Measurements from ENCODE around the gene TJAP1. TPM values are rescaled to one million over a fixed set of nuclear protein-coding genes. Genes with fewer than 3 reads are reported as not detected.
"Not testable (repeated sequence)": the region's sequence is repeated elsewhere in the genome, so short reads cannot be mapped to it uniquely, and the experiment has no call there.

Gene TJAP1
- total RNA-seq, 2 donors from 2014 or later = 23.4 to 25.4 TPM

- DNase-seq (ENCODE audit: low spot score) = no peak
- intact Hi-C loops (cut with DNase I) = loop anchor here in 1 of 2 donors (5.0 kb wide), 1 partner anchor 56 kb away; no protein-coding TSS in a partner anchor
Observed at GRCh38 chr6:43451348-43451747, 26.0 kb upstream of the TJAP1 start.

- no peak for DNase-seq (ENCODE audit: low spot score)
- intact Hi-C loops (cut with DNase I) = loop anchor here in 1 of 2 donors (5.0 kb wide), 1 partner anchor 55 kb away; no protein-coding TSS in a partner anchor
Observed at GRCh38 chr6:43451939-43452338, 25.4 kb upstream of the TJAP1 start.

GRCh38 chr6:43452896-43453295, 24.5 kb upstream of the TJAP1 start:
- intact Hi-C loops (cut with DNase I) = loop anchor here in 1 of 2 donors (5.0 kb wide), 1 partner anchor 54 kb away; no protein-coding TSS in a partner anchor
- DNase-seq (ENCODE audit: low spot score) = no peak

DNA sequence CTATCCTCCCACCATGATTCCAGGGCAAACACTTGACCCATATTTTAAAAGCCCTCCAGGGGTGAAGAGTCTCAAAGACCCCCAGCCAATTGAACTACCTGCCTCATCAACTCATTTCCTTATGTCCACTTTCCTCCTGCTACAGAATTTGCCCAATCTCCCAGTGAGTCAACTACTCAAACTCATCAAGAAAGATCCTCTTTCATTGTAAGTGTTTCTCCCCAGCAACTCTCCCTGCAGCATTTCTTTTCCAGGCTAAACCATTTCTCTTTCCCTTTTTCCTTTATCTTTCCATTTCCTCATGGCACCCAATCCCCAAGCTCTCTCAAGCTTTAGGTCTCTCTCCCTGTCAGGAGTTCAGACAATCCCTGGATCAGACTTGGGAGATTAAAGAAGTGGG, 23.5 kb upstream of the TJAP1 start:
- intact Hi-C loops (cut with DNase I) = loop anchor here in 1 of 2 donors (5.0 kb wide), 1 partner anchor 53 kb away; no protein-coding TSS in a partner anchor
- DNase-seq (ENCODE audit: low spot score) = no peak

GRCh38 chr6:43454290-43454695, 23.1 kb upstream of the TJAP1 start:
- DNase-seq (ENCODE audit: low spot score) = no peak
- intact Hi-C loops (cut with DNase I) = loop anchor here in 1 of 2 donors (5.0 kb wide), 1 partner anchor 53 kb away; no protein-coding TSS in a partner anchor

GRCh38 chr6:43454696-43455530, 22.5 kb upstream of the TJAP1 start:
- intact Hi-C loops (cut with DNase I) = loop anchor here (5.0 kb wide), 1 partner anchor 52 kb away; no protein-coding TSS in a partner anchor
- DNase-seq (ENCODE audit: low spot score) = peak; percentile 97

GRCh38 chr6:43455531-43456428, 21.6 kb upstream of the TJAP1 start, which contains the start of gene DLK2:
TSS of gene DLK2 (minus strand) at chr6:43455548. CDS start at chr6:43454825, 723 bp downstream.
- DNase-seq (ENCODE audit: low spot score) = peak; percentile 74
- intact Hi-C loops (cut with DNase I) = loop anchor here in 1 of 2 donors (5.0 kb wide), 1 partner anchor 52 kb away; no protein-coding TSS in a partner anchor

GRCh38 chr6:43457643-43458042, 19.7 kb upstream of the TJAP1 start:
- intact Hi-C loops (cut with DNase I) = loop anchor here in 1 of 2 donors (5.0 kb wide), 1 partner anchor 50 kb away; no protein-coding TSS in a partner anchor
- DNase-seq (ENCODE audit: low spot score) = peak; percentile 11

GRCh38 chr6:43458154-43458553, 19.2 kb upstream of the TJAP1 start:
- intact Hi-C loops (cut with DNase I) = loop anchor here in 1 of 2 donors (5.0 kb wide), 1 partner anchor 49 kb away; no protein-coding TSS in a partner anchor

DNA sequence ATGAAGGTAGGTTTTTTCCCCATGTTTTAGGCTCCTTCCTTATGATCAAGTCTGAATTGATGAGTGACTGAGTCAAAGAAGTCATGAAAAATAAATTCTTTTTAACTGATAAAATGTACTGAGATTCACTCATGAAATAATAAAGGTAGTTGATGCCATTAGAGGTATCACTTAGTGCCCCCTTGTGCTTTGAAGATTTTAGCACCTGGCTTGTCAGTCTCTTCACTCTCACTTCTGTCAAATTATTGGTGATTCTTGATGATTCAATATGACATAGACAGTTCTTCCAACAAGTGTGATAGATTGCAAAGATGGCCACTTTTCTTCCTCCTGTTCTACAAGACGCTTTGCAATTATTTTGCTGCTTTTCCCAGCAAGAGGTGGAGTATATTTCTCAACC, 17.8 kb upstream of the TJAP1 start:
- intact Hi-C loops (cut with DNase I) = loop anchor here in 1 of 2 donors (5.0 kb wide), 1 partner anchor 48 kb away; no protein-coding TSS in a partner anchor
- DNase-seq (ENCODE audit: low spot score) = no peak

More at GRCh38 chr6:43458154-43458553, 19.2 kb upstream of the TJAP1 start:
- DNase-seq (ENCODE audit: low spot score) = not testable (repeated sequence)

DNA sequence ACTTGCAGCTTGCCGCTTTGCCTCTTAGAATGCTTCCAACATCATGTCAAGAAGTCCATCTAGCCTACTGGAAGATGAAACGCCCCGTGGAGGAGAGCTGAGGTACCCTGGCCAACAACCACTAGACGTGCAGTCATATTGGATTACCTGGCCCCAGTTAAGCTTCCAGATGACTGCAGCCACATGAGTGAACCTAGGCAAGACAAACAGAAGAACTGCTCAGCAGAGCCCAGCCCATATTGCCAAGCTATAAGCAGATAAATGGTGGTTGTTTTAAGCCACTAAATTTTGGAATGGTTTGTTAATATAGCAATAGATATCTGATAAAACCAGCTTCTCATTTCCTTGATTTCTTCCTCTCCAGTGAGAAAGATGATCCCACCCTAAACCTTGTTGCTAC, 17.3 kb upstream of the TJAP1 start:
- intact Hi-C loops (cut with DNase I) = no loop called here
- DNase-seq (ENCODE audit: low spot score) = no peak

GRCh38 chr6:43461936-43462335, 15.4 kb upstream of the TJAP1 start:
- DNase-seq (ENCODE audit: low spot score) = no peak
- intact Hi-C loops (cut with DNase I) = no loop called here

DNA sequence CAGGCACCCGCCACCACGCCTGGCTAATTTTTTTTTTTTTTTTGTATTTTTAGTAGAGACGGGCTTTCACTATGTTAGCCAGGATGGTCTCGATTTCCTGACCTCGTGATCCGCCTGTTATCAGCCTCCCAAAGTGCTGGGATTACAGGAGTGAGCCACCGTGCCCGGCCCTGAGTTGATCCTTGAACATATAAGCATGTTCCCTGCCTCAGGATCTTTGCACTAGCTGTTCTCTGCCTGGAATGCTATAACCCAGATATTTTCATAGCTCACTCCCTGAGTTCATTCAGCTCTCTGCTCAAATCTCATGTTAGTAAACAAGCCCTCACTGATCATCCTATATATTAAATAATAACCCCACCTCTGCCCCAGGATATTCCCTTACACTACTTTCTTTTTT, 13.0 kb upstream of the TJAP1 start:
- intact Hi-C loops (cut with DNase I) = no loop called here
- DNase-seq (ENCODE audit: low spot score) = no peak

DNA sequence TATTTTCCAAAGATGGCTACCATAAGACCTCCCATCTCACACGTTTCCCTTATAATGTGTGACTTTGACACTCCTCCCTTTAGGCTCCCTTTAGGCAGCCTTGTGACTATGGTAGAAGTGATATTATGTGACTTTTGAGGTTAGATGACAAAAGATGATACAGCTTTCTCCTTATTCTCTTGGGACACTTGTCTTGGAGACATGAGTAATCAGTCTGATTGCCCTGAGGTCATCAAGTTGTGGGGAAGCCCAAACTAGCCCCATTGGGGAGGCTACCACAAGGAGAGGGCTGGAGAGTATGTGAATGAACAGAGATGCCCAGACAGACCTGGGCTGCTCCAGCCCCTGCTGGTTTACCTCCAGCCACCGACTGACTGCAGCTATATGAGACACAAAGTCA, 11.4 kb upstream of the TJAP1 start:
- intact Hi-C loops (cut with DNase I) = no loop called here
- DNase-seq (ENCODE audit: low spot score) = no peak

- intact Hi-C loops (cut with DNase I); DNase-seq (ENCODE audit: low spot score): not testable (repeated sequence)
Observed at GRCh38 chr6:43467265-43467664, 10.1 kb upstream of the TJAP1 start.

GRCh38 chr6:43467752-43468151, 9.6 kb upstream of the TJAP1 start:
- no peak for DNase-seq (ENCODE audit: low spot score)
- intact Hi-C loops (cut with DNase I) = no loop called here

DNA sequence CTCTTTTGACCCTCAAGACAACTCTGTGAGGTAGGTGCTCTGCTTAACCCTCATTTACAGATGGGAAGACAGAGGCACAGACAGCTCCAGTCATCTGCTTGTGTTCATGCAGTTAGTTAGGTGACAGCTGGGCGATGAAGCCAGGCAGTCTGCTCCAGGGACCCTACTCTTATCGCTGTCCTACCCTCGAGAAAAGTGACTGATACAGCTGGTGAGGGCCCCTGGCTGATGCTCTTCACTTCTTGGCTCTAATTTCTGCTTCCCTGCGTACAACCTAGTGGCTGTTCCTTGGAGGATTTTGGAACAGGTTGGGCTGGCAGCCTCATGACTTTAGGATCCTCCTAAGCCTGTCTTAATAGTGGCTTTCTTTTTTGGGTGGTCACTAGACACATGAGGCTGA, 9.1 kb upstream of the TJAP1 start:
- DNase-seq (ENCODE audit: low spot score) = no peak
- intact Hi-C loops (cut with DNase I) = no loop called here

DNA sequence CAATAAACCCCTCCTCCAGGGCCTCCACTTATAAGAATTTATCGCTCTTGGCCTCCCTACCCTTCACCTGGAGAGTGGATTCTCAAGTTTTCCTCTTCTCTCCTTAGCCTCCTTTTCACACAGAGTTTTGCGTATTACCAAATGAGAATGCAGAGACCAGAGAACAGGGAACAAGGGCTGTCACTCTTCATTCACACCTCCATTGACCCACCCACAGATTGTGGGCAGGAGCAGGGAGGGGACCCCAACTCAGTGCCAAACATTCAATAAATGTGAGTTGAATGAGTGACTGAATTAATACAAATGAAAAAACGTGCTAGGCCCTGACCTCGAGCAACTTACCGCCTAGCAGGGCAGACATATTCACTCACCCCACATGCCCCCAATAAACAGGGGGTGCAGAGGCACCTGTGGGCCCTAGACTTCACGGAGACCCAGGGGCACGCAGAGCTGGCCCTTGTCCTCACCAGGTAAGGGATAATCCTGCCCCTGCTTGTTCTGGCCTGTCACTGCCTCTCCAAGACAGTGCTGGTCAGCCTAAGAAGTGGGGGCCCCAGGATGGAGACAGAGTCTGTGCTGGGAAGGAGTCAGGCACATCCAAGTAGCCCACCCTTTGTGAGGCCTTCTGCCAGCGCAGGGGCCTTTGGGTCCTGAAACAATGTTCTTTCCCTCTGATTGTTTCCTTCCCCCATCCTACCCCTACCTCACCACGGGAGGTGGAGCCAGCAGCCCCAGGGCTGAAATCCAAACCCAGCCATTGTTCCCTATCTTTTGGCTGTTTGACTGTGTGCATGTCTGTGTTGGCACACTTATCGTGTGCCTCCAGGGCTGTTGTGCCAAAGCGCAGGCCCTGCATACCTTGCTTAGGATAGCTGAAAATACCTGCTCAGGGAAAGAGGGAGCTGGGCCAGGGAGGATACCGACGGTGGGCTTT, 8.4 kb upstream of the TJAP1 start:
- intact Hi-C loops (cut with DNase I) = no loop called here
- no peak for DNase-seq (ENCODE audit: low spot score)
